Breast epithelium (tissue), 4 donors: ENCODE results near the gene FKBP4. TPM values are rescaled to one million over a fixed set of nuclear protein-coding genes. Genes with fewer than 3 reads are reported as not detected.

Experiments
- DNase-seq, 2 donors: peaks; one replicate each; pipeline ENCODE4 v3.0.0-alpha.2; 2019; ENCODE audit warnings: low spot score in 2 of 2
- H3K27ac ChIP-seq, 2 donors: fragments of 200-600 bp; sonication (generic) in 1 of 2; one replicate each; pipeline ENCODE4 v1.5.1; 2016 to 2019; ENCODE audit warnings: mild to moderate bottlenecking in 1 of 2
- H3K27me3 ChIP-seq, 2 donors: fragments of 200-600 bp; sonication (generic) in 1 of 2; one replicate each; pipeline versions ENCODE4 v1.5.1 to v1.6.0; 2017 to 2019; ENCODE audit warnings: control low read depth in 1 of 2, mild to moderate bottlenecking in 1 of 2
- H3K36me3 ChIP-seq: fragments of 200-600 bp; one replicate; pipeline ENCODE4 v1.5.1; 2019
- H3K4me1 ChIP-seq, 2 donors: fragments of 200-600 bp; sonication (generic); one replicate each; pipeline ENCODE4 v1.5.1; 2016 to 2019; ENCODE audit warnings: control low read depth in 1 of 2
- H3K4me3 ChIP-seq, 3 donors: fragments of 200-600 bp; sonication (generic); 1 replicate in 2 of 3; 2 replicates in 1 of 3; pipeline ENCODE4 v1.5.1; 2016 to 2019; ENCODE audit warnings: mild to moderate bottlenecking in 3 of 3, moderate library complexity in 2 of 3
- H3K9me3 ChIP-seq, 2 donors: fragments of 200-600 bp; sonication (generic) in 1 of 2; one replicate each; pipeline ENCODE4 v1.5.1; 2016 to 2019; ENCODE audit warnings: control low read depth in 1 of 2
- POLR2A ChIP-seq: fragments of 450-650 bp; IDR thresholded peaks from one replicate; pipeline ENCODE4 v1.6.1; 2016; ENCODE audit warnings: antibody characterized with exemption, mild to moderate bottlenecking, moderate library complexity
- POLR2AphosphoS5 ChIP-seq, 3 donors: sonication (generic); formaldehyde crosslinking; IDR thresholded peaks; one replicate each; pipeline ENCODE4 v1.6.1; 2017; ENCODE audit warnings: antibody characterized with exemption in 3 of 3
- intact Hi-C: fragments of 100-400 bp; cut with DNase I; formaldehyde crosslinking; loops from one replicate; pipeline ENCODE4 v1.15.1; 2023; ENCODE audit warnings: low total_unique reads
- total RNA-seq, 3 donors: library from RNA; depleted of rRNA; stranded (reverse); fragments of >200 nt; gene quantifications; one replicate each; pipeline ENCODE4 v1.1.0, GENCODE V29; 2016
- TF ChIP-seq, protein P1 (sequence below), 3 donors: fragments of 450-650 bp; IDR thresholded peaks; one replicate each; pipeline ENCODE4 v1.5.1; 2016 to 2017; ENCODE audit warnings: antibody characterized with exemption in 3 of 3, mild to moderate bottlenecking in 3 of 3, moderate library complexity in 3 of 3

The FKBP4 gene
- total RNA-seq, 3 donors from 2014 or later, result 30.4 to 70.8 (median 50.1) TPM

DNA sequence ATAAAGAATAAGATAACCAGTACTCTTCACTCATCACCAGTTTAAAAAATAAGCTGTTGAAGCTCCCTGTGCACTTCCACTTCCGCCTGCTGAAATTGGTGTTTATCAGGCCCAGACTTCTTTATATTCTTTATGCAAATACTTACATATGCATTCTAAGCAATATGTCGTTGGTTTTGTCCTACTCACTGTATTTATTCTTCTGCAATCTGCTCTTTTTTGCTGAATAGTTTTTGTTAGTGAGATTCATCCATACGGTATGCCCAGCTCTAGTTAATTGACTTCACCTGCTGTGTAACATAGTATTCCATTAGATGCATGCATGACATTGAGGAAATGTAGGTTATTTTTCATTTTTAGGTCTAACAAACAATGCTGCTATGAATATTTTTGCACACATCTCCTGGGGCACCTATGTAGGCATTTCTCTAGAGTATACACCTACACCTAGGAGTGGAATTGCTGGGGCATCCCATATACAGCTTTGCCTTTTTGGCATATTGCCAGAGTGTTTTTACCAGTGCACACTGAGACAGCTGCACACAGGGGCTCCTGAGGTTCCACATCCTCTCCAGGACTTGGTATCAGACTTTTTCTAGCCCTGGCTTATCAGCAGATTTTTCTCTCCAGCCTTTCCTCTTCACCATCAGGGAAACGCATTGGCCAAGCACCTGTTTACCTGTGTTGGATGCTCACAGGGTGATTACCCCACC, 41.1 kb downstream of the FKBP4 start:
- no peak for TF ChIP-seq POLR2AphosphoS5 (IDR thresholded peaks at IDR 0.05)
- TF ChIP-seq, protein P1, sequence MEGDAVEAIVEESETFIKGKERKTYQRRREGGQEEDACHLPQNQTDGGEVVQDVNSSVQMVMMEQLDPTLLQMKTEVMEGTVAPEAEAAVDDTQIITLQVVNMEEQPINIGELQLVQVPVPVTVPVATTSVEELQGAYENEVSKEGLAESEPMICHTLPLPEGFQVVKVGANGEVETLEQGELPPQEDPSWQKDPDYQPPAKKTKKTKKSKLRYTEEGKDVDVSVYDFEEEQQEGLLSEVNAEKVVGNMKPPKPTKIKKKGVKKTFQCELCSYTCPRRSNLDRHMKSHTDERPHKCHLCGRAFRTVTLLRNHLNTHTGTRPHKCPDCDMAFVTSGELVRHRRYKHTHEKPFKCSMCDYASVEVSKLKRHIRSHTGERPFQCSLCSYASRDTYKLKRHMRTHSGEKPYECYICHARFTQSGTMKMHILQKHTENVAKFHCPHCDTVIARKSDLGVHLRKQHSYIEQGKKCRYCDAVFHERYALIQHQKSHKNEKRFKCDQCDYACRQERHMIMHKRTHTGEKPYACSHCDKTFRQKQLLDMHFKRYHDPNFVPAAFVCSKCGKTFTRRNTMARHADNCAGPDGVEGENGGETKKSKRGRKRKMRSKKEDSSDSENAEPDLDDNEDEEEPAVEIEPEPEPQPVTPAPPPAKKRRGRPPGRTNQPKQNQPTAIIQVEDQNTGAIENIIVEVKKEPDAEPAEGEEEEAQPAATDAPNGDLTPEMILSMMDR (IDR thresholded peaks at IDR 0.05), result no peak
- TF ChIP-seq POLR2A, result no peak
- Histone ChIP-seq H3K9me3 (no peaks in the 10 kb centered on the region), H3K4me1 (no peaks in the 10 kb centered on the region), H3K4me3 (no peak overlapping the region), H3K27ac (no peak overlapping the region), H3K36me3 (no peaks in the 10 kb centered on the region), H3K27me3 (no peaks in the 10 kb centered on the region)
- intact Hi-C loops, result no loop called here
- no peak for DNase-seq

GRCh38 chr12:2836574-2836973, 41.8 kb downstream of the FKBP4 start:
- Histone ChIP-seq H3K4me3 (no peak overlapping the region), H3K9me3 (no peaks in the 10 kb centered on the region), H3K27ac (no peak overlapping the region), H3K4me1 (no peaks in the 10 kb centered on the region), H3K27me3 (no peaks in the 10 kb centered on the region), H3K36me3 (no peaks in the 10 kb centered on the region)
- DNase-seq, result no peak
- TF ChIP-seq POLR2AphosphoS5 (IDR thresholded peaks at IDR 0.05), result no peak
- TF ChIP-seq, protein P1 (IDR thresholded peaks at IDR 0.05), result no peak
- no peak for TF ChIP-seq POLR2A
- intact Hi-C loops, result no loop called here

DNA sequence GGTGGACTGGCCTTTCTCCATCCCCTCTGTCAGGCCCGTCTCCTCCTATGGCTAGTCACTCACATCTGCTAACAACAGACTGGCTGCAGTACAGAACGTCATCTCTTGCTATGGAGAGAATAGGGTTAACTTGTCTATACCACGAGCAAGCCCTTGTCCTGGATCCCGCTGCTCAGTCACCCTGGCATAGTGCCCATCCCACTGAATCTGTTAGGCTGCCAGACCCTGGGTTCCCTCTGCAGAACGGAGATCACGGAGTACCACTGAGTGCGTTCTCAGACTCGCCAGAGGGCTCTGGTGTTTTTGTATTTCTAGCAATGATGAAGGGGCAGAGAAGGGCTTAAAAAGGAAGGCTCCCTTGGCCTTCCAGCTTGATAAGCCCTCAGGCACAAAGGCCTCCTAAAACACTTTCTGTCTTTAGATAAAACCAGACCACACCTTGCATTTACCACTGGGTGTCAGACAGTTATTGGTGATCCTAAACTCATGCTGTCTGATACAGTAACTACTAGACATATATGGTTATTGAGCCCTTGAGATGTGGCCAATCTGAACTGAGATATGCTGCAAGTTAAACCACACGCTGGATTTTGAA, 46.4 kb downstream of the FKBP4 start:
- no peak overlapping the region for H3K27ac ChIP-seq
- H3K27me3 ChIP-seq, result no peaks in the 10 kb centered on the region
- no peak overlapping the region for H3K4me3 ChIP-seq
- intact Hi-C loops, result no loop called here
- H3K4me1 ChIP-seq, result no peaks in the 10 kb centered on the region
- no peak for DNase-seq
- no peaks in the 10 kb centered on the region for H3K36me3 ChIP-seq
- no peaks in the 10 kb centered on the region for H3K9me3 ChIP-seq
- TF ChIP-seq, protein P1 (IDR thresholded peaks at IDR 0.05), result no peak
- no peak for TF ChIP-seq POLR2A
- TF ChIP-seq POLR2AphosphoS5 (IDR thresholded peaks at IDR 0.05), result no peak

- Histone ChIP-seq H3K4me1 (no peaks in the 10 kb centered on the region), H3K9me3 (no peaks in the 10 kb centered on the region), H3K27ac (peak overlapping the region in 1 of 2 donors; percentile 40), H3K27me3 (no peaks in the 10 kb centered on the region), H3K36me3 (no peaks in the 10 kb centered on the region), H3K4me3 (no peak overlapping the region)
- no peak for DNase-seq
- intact Hi-C loops, result no loop called here
- TF ChIP-seq POLR2A, result no peak
- TF ChIP-seq, protein P1 (IDR thresholded peaks at IDR 0.05), result no peak
- TF ChIP-seq POLR2AphosphoS5 (IDR thresholded peaks at IDR 0.05), result no peak
Observed at GRCh38 chr12:2842948-2843347, 48.2 kb downstream of the FKBP4 start.

- Histone ChIP-seq H3K36me3 (no peaks in the 10 kb centered on the region), H3K9me3 (no peaks in the 10 kb centered on the region), H3K4me1 (no peaks in the 10 kb centered on the region), H3K27me3 (no peaks in the 10 kb centered on the region), H3K27ac (peak overlapping the region in 1 of 2 donors; percentile 38), H3K4me3 (no peak overlapping the region)
- intact Hi-C loops, result no loop called here
- no peak for DNase-seq
- no peak for TF ChIP-seq POLR2A
- TF ChIP-seq, protein P1 (IDR thresholded peaks at IDR 0.05), result no peak
- no peak for TF ChIP-seq POLR2AphosphoS5 (IDR thresholded peaks at IDR 0.05)
Observed at GRCh38 chr12:2844786-2845185, 50.0 kb downstream of the FKBP4 start.
